Measurements from ENCODE around the gene PPDPF. TPM values are rescaled to one million over a fixed set of nuclear protein-coding genes. Genes with fewer than 3 reads are reported as not detected.

The PPDPF gene
- total RNA-seq, 4 donors from 2014 or later = 35.8 to 200 (median 88.6) TPM

DNA sequence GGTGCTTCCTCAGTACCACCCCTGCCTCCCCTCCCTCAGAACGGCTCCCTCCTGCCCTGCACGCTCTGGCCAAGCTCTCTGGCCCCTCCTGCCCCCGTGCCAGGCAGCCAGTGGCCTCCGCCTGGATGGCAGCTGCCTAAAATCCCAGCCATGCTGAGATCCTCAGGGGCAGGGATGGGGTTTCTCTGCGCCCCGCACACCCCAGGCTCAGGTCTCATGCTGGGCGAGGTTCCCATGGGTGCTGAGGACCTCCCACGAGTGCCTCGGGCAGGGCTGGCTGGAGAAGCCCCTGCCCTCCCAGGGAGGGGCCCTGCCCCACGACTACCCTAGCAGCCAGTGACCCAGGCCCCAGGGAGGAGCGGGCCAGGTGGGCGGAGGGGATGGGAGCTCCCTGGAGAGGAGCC is 13.9 kb downstream of the PPDPF start:
- Histone ChIP-seq H3K4me1 (no peaks in the 10 kb centered on the region), H3K36me3 (no peaks in the 10 kb centered on the region), H3K4me3 (no peak overlapping the region), H3K27me3 (peaks cover 11 to 12% of the 10 kb centered on the region in 2 donors), H3K27ac (no peak overlapping the region), H3K9me3 (no peaks in the 10 kb centered on the region)
- intact Hi-C loops (cut with DNase I; ENCODE audit: low total_unique reads) = no loop called here
- DNase-seq = peak in 1 of 2 donors; percentile 13
- TF ChIP-seq POLR2A (IDR thresholded peaks at IDR 0.05) = no peak

DNA sequence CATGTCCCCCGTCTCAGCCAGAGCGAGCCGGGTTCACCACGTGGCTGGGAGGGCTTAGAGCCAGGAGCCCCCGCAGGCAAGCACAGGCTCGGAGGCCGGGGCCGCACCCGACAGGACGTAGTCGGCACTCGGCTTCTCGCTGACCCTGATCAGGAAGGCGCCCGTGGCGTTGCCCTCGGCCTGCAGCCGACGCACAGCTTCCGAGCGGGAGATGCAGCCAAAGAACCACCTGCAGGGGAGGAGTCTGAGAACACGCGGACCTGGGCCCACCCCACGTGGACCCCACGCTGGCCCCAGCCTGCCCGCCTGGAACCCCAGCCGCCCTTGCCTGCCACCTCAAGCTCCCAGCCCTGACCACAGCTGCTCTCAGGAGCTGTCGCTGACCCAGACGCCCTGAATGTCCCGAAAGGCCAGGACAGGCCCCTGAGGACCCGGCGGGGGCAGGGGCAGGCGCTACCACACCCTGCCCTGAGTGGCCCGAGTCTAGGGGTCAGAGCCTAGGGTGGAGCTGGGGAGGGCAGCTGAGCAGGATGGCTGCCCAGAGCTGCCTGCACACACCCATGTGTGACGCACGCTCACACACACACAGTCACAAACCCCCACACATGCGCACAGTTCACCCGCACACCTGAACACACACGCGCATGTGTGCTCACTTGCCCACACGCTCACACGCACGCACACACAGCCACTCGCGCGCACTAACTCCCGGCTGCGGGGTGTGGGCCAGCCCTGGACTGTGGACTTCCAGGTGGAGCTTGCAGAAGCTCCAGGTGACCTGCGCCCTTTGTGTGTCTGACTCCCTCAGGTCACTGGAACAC is 14.5 kb downstream of the PPDPF start:
- no peaks in the 10 kb centered on the region for H3K9me3 ChIP-seq
- intact Hi-C loops (cut with DNase I; ENCODE audit: low total_unique reads) = no loop called here
- H3K27ac ChIP-seq = no peak overlapping the region
- H3K4me1 ChIP-seq = no peaks in the 10 kb centered on the region
- H3K27me3 ChIP-seq = peaks cover 11 to 12% of the 10 kb centered on the region in 2 donors
- peak in 1 of 2 donors; percentile 16 for DNase-seq
- no peaks in the 10 kb centered on the region for H3K36me3 ChIP-seq
- TF ChIP-seq, protein P1, sequence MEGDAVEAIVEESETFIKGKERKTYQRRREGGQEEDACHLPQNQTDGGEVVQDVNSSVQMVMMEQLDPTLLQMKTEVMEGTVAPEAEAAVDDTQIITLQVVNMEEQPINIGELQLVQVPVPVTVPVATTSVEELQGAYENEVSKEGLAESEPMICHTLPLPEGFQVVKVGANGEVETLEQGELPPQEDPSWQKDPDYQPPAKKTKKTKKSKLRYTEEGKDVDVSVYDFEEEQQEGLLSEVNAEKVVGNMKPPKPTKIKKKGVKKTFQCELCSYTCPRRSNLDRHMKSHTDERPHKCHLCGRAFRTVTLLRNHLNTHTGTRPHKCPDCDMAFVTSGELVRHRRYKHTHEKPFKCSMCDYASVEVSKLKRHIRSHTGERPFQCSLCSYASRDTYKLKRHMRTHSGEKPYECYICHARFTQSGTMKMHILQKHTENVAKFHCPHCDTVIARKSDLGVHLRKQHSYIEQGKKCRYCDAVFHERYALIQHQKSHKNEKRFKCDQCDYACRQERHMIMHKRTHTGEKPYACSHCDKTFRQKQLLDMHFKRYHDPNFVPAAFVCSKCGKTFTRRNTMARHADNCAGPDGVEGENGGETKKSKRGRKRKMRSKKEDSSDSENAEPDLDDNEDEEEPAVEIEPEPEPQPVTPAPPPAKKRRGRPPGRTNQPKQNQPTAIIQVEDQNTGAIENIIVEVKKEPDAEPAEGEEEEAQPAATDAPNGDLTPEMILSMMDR (IDR thresholded peaks at IDR 0.05) = no peak
- TF ChIP-seq POLR2A (IDR thresholded peaks at IDR 0.05) = no peak
- H3K4me3 ChIP-seq = no peak overlapping the region

DNA sequence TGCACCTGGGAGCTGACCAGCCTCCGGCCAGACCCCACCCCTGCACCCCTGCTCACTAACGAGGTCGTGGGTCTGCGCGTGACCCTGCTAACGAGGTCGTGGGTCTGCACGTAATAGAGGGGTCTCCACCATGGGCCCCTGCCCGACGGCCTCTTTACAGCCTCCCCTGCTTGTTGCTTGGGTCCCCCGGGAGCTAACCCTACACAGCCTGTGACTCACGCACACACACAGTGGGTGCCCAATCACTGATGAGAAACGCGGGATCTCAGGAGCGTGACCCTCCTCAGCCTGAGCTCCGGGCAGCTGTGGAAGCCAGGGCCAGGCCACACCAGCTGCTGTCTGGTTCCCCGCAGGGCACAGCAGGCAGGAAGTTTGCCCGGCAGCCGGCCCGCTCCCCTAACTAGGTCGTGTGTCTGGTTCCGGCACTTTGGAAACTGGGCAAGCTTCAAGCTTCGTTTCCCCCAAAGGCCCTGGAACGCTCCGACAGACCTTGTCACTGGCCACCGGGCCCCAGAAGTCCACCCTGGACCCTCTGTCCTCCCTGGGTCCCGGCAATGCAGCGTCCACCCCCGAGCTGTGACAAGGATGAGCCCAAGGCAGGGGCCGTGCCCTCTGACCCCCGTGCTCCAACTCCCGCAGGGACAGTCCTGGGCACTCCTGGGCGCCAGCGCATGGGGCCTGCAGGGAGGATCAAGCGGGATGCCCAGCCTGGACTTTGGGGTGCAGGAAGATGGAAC is 15.8 kb downstream of the PPDPF start:
- no peak for DNase-seq
- no peak overlapping the region for H3K4me3 ChIP-seq
- TF ChIP-seq, protein P1 (IDR thresholded peaks at IDR 0.05) = no peak
- no peak for TF ChIP-seq POLR2A (IDR thresholded peaks at IDR 0.05)
- H3K36me3 ChIP-seq = no peaks in the 10 kb centered on the region
- intact Hi-C loops (cut with DNase I; ENCODE audit: low total_unique reads) = no loop called here
- no peaks in the 10 kb centered on the region for H3K9me3 ChIP-seq
- H3K27me3 ChIP-seq = peaks cover 11 to 12% of the 10 kb centered on the region in 2 donors
- H3K4me1 ChIP-seq = no peaks in the 10 kb centered on the region
- no peak overlapping the region for H3K27ac ChIP-seq

DNA sequence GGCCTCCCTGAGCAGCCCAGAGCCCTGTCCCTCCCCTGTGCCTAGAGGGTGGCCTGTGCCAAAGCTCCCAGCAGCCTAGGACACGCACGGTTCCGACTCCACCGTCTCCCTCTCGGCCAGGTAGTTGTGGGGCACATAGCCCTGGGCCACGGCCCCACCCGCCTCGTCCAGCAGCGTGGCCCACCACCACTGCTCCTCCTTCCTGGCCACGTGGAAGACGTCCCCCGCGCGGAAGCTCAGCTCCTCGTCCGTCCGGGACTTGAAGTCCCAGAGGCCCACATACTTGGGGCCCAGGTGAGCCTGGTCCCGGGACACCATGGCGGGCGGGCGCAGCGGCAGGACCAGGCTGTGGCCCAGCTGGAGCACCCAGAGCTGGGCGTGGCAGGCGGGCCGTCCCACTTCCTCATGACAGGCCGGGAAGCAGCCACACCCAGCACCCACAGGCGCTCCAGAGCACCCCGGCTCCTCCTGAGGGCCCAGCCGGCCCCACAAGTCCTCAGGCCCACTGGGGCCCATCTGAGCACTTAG is 16.5 kb downstream of the PPDPF start, which contains the start of gene PTK6:
TSS of gene PTK6 (minus strand) at position 380 of the 528 bp plus-strand sequence. CDS start at position 318, 62 bp downstream.
- DNase-seq = no peak
- H3K36me3 ChIP-seq = no peaks in the 10 kb centered on the region
- H3K4me1 ChIP-seq = no peaks in the 10 kb centered on the region
- H3K27ac ChIP-seq = no peak within 1 kb of the TSS
- intact Hi-C loops (cut with DNase I; ENCODE audit: low total_unique reads) = no loop called here
- peaks cover 11 to 12% of the 10 kb centered on the region in 2 donors for H3K27me3 ChIP-seq
- no peak for TF ChIP-seq POLR2A (IDR thresholded peaks at IDR 0.05)
- TF ChIP-seq, protein P1 (IDR thresholded peaks at IDR 0.05) = no peak
- no peak within 1 kb of the TSS for H3K4me3 ChIP-seq
- H3K9me3 ChIP-seq = no peaks in the 10 kb centered on the region

DNA sequence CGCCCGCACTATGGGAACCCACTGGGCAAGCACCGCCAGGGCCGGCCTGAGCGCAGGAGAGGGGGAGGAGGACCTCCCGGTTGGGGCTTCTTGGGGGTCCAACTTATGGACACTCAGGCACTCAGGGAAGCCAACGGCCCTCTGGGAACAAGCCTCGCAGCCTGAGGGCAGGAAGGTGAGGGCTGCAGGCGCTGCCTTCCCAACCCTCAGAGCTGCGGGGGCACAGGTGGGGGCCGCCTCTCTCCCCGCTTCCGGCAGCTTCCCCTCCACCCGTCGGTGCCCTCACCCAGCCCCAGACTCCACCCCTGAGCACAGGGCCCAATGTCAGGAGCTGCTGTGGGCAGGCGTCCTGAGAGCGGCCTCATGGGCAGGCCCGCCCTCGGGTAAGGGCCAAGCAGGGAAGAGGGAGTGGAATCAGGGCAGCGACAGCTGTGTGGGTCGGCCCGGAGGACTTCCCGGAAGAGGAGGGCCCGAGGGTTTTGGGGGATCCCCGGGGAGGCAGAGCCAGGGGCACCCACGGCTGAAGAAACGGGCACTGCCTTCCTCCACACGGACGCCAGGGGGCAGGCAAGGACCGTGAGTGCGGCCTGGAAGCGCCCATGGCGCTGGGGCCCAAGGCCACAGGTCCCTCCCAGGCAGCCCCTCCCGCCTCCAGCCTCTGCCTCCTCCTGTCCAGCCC is 17.1 kb downstream of the PPDPF start:
- Histone ChIP-seq H3K9me3 (no peaks in the 10 kb centered on the region), H3K4me1 (no peaks in the 10 kb centered on the region), H3K27me3 (peaks cover 11 to 12% of the 10 kb centered on the region in 2 donors), H3K36me3 (no peaks in the 10 kb centered on the region), H3K4me3 (no peak overlapping the region), H3K27ac (no peak overlapping the region)
- peak in 1 of 2 donors; percentile 18 for TF ChIP-seq POLR2A (IDR thresholded peaks at IDR 0.05)
- TF ChIP-seq, protein P1 (IDR thresholded peaks at IDR 0.05) = peak; percentile 92 to 97 (median 94)
- peak; percentile 64 to 79 for DNase-seq
- intact Hi-C loops (cut with DNase I; ENCODE audit: low total_unique reads) = loop anchor here (2.0 kb wide), 1 partner anchor 435 kb away; no protein-coding TSS in a partner anchor

Data from uterus (tissue), 4 donors.